A549 (cell line): ENCODE data around the gene MYH13.

Experiments
- CEBPB ChIP-seq, 2 experiments: fragments of >200 bp in 1 of 2; sonication (Bioruptor Twin) in 1 of 2; formaldehyde crosslinking in 1 of 2; IDR thresholded peaks; 2 replicates each; pipeline ENCODE4 v1.6.1; 2012 to 2016
- CHD2 ChIP-seq: fragments of 150-350 bp; IDR thresholded peaks from 2 replicates; pipeline ENCODE4 v1.6.1; 2014; ENCODE audit warnings: low read length; ENCODE audit not compliant: partially characterized antibody
- CTCF ChIP-seq: fragments of >200 bp; sonication (Bioruptor Twin); formaldehyde crosslinking; IDR thresholded peaks from 3 replicates; pipeline ENCODE4 v1.5.1; 2016
- ELK1 ChIP-seq: fragments of 150-350 bp; IDR thresholded peaks from 2 replicates; pipeline ENCODE4 v1.6.1; 2014; ENCODE audit warnings: low read depth, mild to moderate bottlenecking, low read length
- HDAC2 ChIP-seq: fragments of 200-600 bp; sonication (generic); IDR thresholded peaks from 2 replicates; pipeline ENCODE4 v1.6.1; 2016
- JUNB ChIP-seq: fragments of >200 bp; sonication (Bioruptor Twin); formaldehyde crosslinking; IDR thresholded peaks from 2 replicates; pipeline ENCODE4 v1.6.1; 2016
- KDM5A ChIP-seq: fragments of 200-600 bp; sonication (generic); IDR thresholded peaks from 2 replicates; pipeline ENCODE4 v1.6.1; 2016; ENCODE audit warnings: antibody characterized with exemption, mild to moderate bottlenecking
- POLR2A ChIP-seq: IDR thresholded peaks from 2 replicates; pipeline ENCODE4 v1.6.1; 2012; ENCODE audit warnings: mild to moderate bottlenecking, low read length
- RAD21 ChIP-seq, 2 experiments: fragments of >200 bp in 1 of 2; sonication (Bioruptor Twin) in 1 of 2; formaldehyde crosslinking in 1 of 2; IDR thresholded peaks in 1 of 2; conservative IDR thresholded peaks in 1 of 2; 2 replicates in 1 of 2; 3 replicates in 1 of 2; pipeline ENCODE4 v1.6.1; 2012 to 2018; ENCODE audit warnings: inconsistent platforms in 1 of 2
- RFX5 ChIP-seq: fragments of 450-650 bp; IDR thresholded peaks from 2 replicates; pipeline ENCODE4 v1.7.1; 2014; ENCODE audit warnings: antibody characterized with exemption, mild to moderate bottlenecking, moderate library complexity
- USF2 ChIP-seq: fragments of 450-650 bp; IDR thresholded peaks from 2 replicates; pipeline ENCODE4 v1.6.1; 2014; ENCODE audit warnings: antibody characterized with exemption

GRCh38 chr17:10354651-10355050 lies 18.2 kb downstream of the MYH13 start:
- TF ChIP-seq HDAC2 (no peak), JUNB (no peak), CTCF (no peak), CHD2 (no peak), RAD21 (conservative IDR thresholded peaks at IDR 0.05 in 1 of 2, IDR thresholded peaks at IDR 0.05 in 1 of 2) (no peak), POLR2A (no peak), CEBPB (IDR thresholded peaks at IDR 0.05) (no peak), USF2 (no peak), ELK1 (no peak), RFX5 (no peak), KDM5A (no peak)
